Non-pigmented ciliary epithelial cell (primary cell): ENCODE data around the gene COL24A1.
"Not testable (repeated sequence)": the region's sequence is repeated elsewhere in the genome, so short reads cannot be mapped to it uniquely, and the experiment has no call there.

Experiments used
- DNase-seq: peaks from one replicate; pipeline ENCODE4 v3.0.0-alpha.2; 2010; ENCODE audit warnings: low read depth

Gene COL24A1

DNA sequence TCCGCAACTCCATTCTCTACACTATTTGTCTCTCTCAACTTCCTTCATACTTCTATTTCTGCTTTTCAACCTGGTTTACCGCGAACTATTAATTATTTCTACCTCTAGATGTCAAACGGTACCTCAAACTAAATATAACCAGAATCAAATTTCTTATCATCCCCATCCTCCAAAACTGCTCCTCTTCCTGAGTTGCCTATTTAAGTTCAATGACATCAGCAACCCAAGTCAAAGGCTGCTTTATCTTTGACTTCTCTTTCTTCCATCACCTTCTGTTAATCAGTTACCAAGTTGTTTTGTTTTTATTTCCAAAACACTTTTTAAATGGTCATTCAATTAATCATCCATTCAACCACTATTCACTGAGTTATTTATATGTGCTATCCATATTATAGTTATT, 171.9 kb downstream of the COL24A1 start:
- DNase-seq = no peak

DNA sequence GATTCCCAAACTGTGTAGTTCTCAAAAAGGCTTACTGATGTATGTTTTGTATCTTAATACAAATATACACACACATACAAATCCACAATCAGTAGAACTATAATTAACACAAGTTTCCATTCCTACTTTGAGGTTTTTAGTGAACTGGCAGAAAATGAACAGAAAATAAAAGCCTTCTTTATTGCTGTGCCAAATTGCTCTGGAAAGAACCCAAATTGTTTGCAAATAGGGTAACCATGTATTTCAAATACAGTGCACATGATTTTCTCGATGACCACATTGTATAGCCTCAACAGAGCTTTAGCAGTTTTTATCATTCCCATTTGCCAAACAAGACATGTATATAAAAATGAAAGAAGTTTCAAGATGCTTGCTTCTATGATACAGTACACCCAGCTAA, 173.3 kb downstream of the COL24A1 start:
- no peak for DNase-seq

DNA sequence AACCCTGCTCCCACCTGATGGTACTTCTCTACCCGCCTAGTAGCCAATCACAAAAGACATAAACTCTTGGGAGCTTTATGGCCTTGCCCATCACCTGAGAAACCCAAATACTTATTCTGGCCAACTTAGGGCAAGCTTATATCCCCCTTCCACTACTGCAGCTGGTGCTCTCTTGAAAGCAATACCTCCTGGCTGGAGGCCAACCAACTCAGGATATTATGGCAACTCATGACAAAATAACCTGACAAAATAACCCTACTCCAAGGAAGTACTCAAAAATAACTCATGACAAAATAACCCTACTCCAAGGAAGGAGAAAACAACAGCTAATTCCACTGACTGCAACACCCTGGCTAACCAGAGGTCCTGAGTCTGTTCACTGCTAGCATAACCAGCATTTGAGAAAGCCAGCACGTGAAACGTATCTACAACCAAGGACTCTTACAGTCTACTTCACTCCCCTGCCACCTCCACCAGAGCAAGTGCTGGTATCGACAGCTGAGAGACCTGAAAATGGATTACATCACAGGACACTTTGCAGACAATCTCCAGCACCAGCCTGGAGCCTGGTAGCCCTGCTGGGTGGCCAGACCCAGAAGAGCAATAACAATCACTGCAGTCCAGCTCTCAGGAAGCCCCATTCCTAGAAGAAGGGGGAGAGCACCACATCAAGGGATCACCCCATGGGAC, 179.9 kb downstream of the COL24A1 start:
- DNase-seq = no peak

DNA sequence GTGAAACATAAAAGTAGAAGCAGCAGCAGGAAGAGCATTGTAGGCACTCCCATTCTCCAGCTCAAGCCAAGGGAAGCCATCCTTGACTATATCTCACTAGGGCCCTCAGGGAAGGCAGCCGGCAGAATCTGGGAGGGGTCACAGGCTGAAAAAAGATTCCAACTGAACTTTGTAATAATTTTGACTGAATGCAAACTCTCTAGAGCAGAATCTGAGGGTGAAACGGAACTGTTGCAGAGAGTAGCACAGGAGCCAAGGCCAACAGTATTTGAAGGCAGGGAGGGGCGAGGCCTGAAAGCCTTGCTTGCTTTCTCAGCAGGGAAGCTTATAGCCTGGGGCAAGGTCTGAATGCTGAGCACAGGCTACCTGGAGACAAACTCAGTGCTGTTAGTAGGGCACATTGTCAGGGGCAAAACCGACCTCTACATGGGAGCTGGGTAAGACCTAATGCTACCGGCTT, 180.6 kb downstream of the COL24A1 start:
- DNase-seq = no peak

DNA sequence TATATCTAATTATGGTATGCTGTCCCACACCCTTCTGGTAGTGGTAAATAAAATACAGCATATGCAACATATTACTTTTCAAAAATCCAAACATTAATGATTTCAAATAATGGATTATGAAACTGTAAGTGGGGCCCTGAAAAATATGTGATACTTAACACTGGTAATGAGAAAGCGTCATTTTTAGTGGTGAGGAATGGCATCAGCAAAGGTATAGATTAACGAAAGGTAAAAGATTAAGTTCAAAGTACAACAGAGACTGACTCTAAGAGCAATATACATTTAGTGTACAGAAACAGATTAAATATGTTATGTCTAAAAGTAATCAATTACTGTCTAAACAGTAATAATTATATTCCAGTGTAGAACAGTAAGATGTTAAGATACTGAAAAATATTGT, 194.1 kb downstream of the COL24A1 start:
- DNase-seq = no peak

DNA sequence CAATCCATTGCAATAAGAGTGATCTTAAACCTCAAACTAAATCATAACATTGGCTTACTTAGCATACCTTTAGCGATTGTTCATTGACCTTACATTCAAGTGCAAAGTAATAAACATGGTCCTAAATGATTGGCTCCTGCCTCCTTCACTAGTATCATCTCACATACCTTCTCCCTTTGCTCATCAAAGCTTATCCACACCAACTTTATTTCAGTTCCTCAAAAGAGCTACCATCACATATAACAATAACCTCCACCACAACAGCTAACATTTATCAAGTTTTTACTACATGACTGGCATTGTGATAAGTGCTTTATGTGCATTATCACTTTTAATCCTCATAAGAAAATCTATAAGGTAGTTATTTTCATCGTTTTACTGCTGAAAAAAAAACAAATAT, 198.8 kb downstream of the COL24A1 start:
- DNase-seq = no peak

DNA sequence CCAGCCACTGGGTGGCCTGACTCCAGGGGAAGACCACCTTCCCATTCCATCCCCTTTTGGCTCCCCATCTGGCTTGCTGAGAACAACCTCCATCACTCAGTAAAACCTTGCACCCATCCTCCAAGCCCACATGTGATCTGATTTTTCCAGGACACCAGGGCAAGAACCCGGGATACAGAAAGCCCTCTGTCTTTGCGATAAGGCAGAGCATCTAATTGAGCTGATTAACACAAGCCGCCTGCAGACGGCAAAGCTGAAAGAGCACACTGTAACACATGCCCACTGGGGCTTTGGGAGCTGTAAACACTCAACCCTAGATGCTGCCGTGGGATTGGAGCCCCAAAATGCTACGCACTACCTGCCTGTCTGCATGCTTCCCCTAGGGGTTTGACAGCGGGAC, 201.4 kb downstream of the COL24A1 start:
- not testable (repeated sequence) for DNase-seq

DNA sequence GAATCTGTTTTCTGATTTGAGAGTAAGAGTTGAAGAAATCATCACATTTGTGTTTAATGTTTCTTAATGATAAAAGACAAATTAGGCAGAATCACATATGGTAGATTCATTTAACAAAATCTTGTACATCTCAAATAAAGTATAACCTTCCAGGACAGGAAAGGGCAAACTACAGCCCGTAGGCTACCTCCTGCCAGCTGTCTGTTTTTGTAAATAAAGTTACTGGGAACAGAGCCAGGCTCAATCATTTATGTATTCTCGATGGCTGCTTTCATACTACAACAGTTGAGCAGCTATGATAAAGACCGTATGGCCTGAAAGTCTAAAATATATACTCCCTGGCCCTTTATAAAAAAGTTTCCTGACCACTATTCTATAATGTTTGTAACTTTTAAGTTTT, 204.1 kb downstream of the COL24A1 start:
- DNase-seq = no peak

DNA sequence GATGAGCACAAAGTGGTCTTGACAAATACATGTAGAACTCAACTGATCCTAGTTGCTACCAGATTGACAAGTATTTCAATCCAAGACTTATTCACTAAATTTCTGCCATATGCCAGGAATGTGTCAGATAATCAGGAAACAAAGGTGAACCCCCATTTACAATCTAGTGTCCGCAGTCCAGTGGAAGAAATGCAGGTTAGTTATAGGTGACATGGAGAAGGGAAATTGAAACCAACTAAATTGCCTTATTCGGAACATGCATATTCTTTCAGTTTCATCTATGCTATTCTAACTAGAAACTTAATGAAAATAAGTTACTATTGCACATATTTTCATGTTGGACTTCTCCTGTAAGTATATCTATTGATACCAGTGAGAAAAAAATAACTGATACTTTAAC, 209.4 kb downstream of the COL24A1 start:
- no peak for DNase-seq

DNA sequence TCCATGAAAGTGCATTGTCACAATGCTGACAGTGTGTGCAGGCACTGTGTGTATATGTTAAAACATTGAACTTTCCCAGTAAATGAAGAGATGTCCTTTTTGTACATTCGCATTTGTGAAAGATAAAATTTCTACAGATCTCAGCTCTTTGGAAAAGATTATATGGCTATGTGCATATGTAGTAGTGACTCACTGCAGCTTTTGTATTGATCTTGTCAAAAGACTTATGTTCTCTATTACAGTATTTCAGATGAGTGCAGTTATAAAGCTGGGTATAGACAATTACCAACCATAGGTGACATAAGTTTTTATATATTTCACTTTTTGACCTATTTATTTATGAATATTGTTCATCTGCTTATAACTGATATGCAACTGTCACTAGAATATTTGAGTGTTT, 212.6 kb downstream of the COL24A1 start:
- DNase-seq = no peak

DNA sequence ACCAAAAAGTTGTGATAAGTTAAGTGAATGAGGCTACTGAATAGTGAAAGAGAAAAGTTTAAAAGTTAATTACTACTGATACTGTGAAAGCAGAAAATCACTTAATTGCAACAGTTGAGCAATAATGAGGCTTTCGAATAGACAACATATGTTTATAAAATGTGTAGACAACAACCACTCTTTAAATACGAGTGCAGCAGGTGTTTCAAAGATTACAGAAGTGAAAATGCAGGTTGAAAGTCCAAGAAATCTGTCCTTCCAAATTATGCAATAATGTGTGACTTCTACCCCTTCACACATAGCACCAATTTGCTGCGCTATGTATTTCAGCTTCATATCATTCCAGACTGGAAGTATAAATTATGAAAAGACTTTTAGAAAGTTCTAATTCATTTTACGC, 213.0 kb downstream of the COL24A1 start:
- no peak for DNase-seq

DNA sequence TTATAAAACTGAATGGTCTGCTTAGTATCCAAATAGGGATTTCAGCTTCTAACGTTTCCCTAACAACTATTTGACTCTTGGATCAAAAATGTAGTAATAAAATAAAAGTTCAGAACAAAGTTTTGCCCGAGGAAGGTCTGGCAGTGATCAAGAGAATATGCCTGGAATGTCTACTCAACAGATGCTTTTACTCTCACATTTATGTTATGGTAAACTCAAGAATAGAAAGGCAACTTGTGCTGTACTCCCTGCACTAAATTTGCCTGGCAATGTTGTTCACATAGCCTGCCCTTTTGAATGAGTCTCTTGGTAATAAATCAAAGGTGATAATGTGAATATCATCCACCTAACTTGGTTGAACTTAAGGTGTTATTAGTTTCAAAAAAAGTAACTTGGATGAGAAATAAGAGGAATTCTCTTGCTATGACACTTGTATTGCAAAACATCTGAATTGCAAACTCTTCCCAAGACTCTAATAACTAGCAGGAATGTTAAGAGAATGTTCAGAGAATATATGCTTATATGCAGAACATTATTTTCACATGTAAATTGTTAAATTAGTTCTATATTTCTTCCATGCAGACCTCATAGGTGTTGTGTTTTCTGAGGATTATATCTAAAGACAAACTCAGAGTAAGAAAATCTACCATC, 215.8 kb downstream of the COL24A1 start:
- DNase-seq = no peak

DNA sequence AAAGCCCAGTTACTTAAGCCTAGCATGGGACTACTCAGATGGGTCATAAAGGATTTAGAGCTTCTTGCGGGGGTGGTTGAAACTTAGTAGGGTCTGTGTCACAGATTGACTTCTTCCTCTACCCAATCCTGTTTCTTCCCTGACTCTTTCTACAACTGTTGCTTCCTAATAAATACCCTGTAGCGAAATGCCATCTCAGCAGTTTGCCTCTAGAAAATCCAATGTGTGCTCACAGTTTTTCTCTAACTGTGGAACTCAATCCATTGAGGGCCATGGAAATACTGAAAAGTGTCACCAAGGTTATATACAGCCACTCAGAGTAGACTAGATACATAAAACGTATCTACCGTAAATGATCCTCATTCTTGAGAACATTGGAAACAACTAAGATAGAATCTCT, 217.7 kb downstream of the COL24A1 start:
- no peak for DNase-seq

DNA sequence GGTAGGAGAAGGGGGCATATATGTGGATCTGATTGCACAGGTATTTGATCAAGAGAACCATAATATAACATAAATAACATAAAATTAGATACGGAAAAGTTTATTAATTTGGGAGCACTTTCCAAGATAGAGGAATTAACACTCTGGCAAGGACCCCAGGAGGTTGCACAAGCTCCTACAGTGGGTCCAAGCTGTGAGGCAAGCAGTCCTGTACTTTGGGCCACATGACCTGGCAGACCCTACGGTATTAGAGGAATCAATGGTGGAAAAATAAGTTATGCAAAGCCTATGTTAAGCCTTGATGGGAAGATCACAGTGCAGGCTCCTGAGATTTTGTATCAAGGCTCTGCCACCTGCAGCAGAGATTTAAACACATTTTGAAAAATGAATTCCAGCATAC, 220.1 kb downstream of the COL24A1 start:
- no peak for DNase-seq

DNA sequence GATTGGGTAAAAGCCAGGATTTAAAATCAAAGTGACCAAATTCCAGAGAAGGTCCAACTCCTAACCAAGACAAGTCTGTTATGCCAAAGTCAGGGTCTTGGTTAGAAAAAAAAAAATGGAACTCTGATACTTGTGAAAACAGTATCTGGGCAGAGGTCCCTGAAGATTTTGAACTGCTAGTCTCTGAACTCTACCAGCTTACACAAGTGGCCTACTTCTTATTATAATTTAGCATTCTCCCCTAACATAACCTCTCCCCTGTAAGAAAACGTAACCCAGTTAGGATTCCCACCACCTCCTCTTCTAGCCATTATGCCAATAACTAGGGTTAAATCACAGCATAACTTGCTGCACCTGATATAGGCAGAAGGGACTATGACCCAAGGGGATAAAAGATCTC, 220.5 kb downstream of the COL24A1 start:
- DNase-seq = no peak

DNA sequence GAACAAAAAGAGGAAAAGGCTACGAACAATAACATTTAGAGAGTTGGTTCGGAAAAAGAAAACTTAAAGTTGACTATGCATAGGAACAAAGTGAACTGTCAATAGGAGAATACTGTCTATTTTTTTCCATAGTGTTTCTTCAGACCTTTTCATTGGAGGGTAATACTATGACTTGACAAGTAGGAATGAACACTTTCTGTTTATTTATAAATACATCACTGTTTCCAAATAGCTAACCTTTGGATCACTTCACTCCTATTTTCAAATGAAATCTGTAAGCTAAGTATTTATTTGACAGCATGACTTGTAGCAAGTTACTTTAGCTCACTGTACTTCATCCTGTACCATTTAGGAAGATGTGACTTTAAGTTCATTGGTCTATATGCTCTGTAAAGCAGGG, 221.3 kb downstream of the COL24A1 start:
- no peak for DNase-seq

DNA sequence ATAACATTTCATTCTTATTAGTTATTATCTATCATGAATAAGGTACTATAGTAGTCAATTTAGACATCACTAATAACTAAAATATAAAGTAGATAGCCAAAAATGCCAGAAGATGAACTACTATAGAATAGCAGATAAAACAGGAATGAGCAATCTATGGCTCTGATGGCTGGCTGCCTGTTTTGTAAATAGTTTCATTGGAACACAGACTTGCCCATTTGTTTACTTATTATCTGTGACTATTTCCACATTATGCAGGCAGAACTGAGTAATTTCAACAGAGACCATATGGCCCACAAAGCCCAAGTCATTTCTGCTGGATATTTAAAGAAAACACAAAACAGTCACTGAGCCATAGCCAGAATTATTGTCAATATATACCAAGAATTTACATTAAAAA, 222.1 kb downstream of the COL24A1 start:
- DNase-seq = no peak

DNA sequence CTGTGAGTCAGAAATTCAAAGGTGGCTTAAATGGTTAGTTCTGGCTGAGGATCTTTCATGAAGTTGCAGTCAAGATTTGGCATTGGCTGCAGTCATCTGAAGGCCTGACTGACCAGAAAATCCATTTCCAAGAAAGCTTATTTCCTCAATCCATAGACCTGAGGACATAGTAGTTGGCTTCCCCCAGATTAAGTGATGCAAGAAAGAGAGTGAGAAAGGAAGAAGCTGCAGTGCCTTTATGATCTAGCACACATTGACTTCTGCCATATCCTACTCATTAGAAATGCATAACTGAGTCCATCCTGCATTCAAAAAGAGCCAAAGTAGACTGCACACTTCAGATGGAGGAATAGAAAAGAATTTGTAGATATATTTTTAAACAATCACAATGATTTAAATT, 222.6 kb downstream of the COL24A1 start:
- no peak for DNase-seq

DNA sequence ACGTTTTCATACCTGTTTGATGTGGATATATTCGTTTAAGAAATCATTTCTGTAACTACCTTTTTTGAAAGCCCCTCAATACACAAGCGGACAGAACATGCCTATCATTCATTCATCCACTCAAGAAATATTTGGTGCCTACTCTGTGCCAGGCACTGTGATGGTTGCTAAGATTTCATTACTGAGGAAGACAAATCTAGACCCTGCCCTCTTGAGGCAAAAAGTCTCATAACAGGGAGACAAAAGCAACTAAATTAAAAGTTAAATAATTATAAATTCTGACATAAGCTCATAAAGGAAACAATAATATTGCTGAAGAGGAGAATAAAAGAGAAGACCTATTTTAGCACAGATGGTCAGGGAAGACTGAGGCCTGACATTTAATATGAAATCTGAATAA, 244.8 kb downstream of the COL24A1 start:
- DNase-seq = no peak

DNA sequence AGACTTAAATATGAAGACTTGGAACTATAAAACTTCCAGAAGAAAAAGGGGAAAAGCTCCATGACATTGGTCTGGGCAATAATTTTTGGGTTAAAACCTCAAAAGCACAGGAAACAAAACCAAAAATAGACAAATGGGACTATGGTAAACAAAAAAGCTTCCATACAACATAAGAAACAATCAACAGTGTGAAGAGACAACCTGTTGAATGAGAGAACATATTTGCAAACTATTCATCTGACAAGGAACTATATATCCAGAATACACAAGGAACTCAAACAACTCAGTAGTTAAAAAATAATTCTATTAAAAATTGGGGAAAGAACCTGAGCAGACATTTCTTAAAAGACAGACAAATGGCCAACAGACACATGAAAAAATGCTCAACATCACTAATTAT, 255.7 kb downstream of the COL24A1 start:
- DNase-seq = no peak

DNA sequence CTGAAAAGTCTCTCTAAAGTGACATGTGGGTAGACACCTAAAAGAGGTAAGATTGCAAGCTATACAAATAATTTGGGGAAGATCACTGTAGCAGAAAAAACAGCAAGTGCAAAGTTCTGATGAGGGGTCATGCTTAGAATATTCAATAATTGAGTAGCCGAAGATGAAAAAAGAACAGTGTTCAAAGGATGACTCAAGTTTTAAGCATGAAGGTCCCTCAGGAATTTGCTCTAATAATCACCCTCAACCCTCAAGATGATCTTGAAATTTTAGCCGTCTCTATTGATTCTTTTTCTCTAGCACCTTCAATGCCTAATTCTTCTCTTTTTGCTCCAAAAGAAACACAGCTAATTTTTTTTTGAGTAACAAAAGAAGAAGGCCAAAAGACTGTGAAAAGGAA, 257.7 kb downstream of the COL24A1 start:
- no peak for DNase-seq

DNA sequence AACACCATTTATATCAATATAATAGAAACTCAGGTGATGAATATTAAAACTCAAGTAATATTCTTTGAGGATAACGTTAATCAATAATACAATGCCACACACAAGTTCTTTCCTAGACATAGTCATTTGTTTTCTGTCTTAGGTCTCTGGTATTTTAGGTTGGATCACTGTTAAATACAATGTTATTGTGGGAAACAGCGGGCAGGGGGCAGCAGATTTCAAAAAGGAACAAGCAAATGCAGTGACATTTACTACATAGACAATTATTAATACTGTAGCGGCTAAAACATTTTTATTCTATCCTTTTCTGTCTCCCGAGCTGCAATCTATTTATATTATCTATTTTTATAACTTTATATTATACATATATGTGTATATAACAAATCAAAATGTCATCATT, 261.9 kb downstream of the COL24A1 start:
- no peak for DNase-seq

DNA sequence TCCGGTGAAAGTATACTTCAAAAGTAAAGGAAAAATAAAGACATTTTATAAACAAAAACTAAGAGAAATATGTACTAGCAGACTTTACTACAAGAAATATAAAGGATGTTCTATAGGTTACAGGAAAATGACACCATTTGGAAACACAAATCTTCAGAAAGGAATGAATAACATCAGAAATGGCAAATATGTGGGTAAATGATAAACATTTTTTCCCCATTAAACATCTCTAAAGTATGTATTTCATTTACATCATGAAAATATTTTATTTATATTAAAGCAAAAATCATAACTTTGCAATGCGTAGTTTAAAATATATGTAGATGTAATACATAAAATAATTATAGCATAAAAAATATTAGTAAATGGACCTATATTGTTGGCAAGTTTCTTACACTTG, 264.2 kb downstream of the COL24A1 start:
- no peak for DNase-seq

DNA sequence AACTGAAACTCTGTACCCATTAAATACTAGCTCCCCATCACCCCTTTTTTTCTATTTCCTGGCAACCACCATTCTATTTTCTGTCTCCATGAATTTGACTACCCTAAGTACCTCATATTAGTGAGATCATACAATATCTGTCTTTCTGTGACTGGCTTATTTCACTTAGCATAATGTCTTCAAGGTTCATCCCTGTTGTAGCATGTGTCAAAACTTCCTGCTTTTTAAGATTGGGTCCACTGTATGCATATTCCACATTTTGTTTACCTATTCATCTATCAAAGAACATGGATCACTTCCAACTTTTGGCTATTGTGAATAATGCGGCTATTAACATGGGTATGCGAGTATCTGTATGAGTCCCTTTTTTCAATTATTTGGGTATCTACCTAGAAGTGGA, 266.7 kb downstream of the COL24A1 start:
- DNase-seq = no peak
